Endothelial cell of umbilical vein (primary cell): ENCODE data around the gene PTRHD1. TPM values are rescaled to one million over a fixed set of nuclear protein-coding genes. Genes with fewer than 3 reads are reported as not detected.

Experiments
- BruUV-seq: library from RNA; stranded (reverse); fragments of 400-500 nt; replicated peaks from 2 replicates; lab custom pipeline; 2021; lab: Mats Ljungman, UMichigan
- CTCF ChIA-PET: fragments of 300-600, 350-600 bp; sonication (Branson Sonifier 250); formaldehyde crosslinking; loops from one replicate; lab custom pipeline; 2021; ENCODE audit warnings: antibody characterized with exemption, inconsistent platforms; lab: Charles Lee
- POLR2A ChIA-PET: fragments of 300-600, 350-600 bp; sonication (Branson Sonifier 250); formaldehyde crosslinking; loops from one replicate; lab custom pipeline; 2021; ENCODE audit warnings: antibody characterized with exemption, inconsistent platforms; lab: Charles Lee
- DNase-seq: peaks from one replicate; pipeline ENCODE4 v3.0.0-alpha.2; 2011; ENCODE audit warnings: low read depth, low spot score
- FAIRE-seq: peaks from 2 replicates; lab custom pipeline; 2011; peaks lifted over from hg19 to GRCh38; lab: Jason Lieb, UNC
- H2AFZ ChIP-seq: 2 replicates; pipeline ENCODE4 v1.6.0; 2012; ENCODE audit warnings: low read depth, low read length, control low read depth, inconsistent platforms
- H3K27ac ChIP-seq: 2 replicates; pipeline ENCODE4 v1.5.1; 2011; ENCODE audit warnings: low read depth, mild to moderate bottlenecking, control low read depth, low read length, moderate library complexity; ENCODE audit not compliant: insufficient read depth
- H3K27me3 ChIP-seq, 2 experiments: 2 replicates each; pipeline versions ENCODE4 v1.6.0 to v1.6.1; 2011; ENCODE audit warnings: low read length in 2 of 2, mixed read lengths in 1 of 2; ENCODE audit not compliant: control insufficient read depth in 2 of 2, insufficient read depth in 2 of 2
- H3K36me3 ChIP-seq, 2 experiments: 2 replicates in 1 of 2; 3 replicates in 1 of 2; pipeline ENCODE4 v1.5.1; 2011; ENCODE audit warnings: low read length in 2 of 2, mild to moderate bottlenecking in 1 of 2, moderate library complexity in 1 of 2; ENCODE audit not compliant: control insufficient read depth in 2 of 2, insufficient read depth in 2 of 2; ENCODE audit errors: extremely low read depth in 1 of 2
- H3K4me1 ChIP-seq: 3 replicates; pipeline ENCODE4 v1.5.1; 2011; ENCODE audit warnings: mild to moderate bottlenecking, low read length; ENCODE audit not compliant: control insufficient read depth, insufficient read depth; ENCODE audit errors: extremely low read depth
- H3K4me2 ChIP-seq: 2 replicates; pipeline ENCODE4 v1.6.1; 2011; ENCODE audit warnings: low read length, control low read depth, mixed read lengths; ENCODE audit not compliant: insufficient read depth
- H3K4me3 ChIP-seq, 3 experiments: fragments of 200-600 bp in 1 of 3; sonication (generic), shearing (Covaris generic) in 1 of 3; replicated peaks in 1 of 3; 2 replicates each; pipeline ENCODE4 v1.5.1; 2011 to 2016; ENCODE audit warnings: control low read depth in 3 of 3, low read length in 3 of 3, mild to moderate bottlenecking in 2 of 3, inconsistent platforms in 1 of 3, low read depth in 1 of 3, moderate library complexity in 1 of 3; ENCODE audit not compliant: insufficient read depth in 1 of 3
- H3K79me2 ChIP-seq: 2 replicates; pipeline ENCODE4 v1.6.0; 2012; ENCODE audit warnings: low read length, inconsistent platforms; ENCODE audit not compliant: control insufficient read depth, insufficient read depth
- H3K9ac ChIP-seq: replicated peaks from 2 replicates; pipeline ENCODE3; 2011; ENCODE audit warnings: low read length, control low read depth; ENCODE audit not compliant: insufficient read depth; ENCODE audit errors: extremely low read depth
- H3K9me1 ChIP-seq: replicated peaks from 3 replicates; pipeline ENCODE4 v1.6.0; 2011; ENCODE audit warnings: mild to moderate bottlenecking, low read length; ENCODE audit not compliant: control insufficient read depth, insufficient read depth; ENCODE audit errors: extremely low read depth
- H3K9me3 ChIP-seq: replicated peaks from 2 replicates; pipeline ENCODE4 v1.5.1; 2012; ENCODE audit warnings: low read length, inconsistent platforms; ENCODE audit not compliant: control insufficient read depth, insufficient read depth
- H4K20me1 ChIP-seq: replicated peaks from 2 replicates; pipeline ENCODE3; 2011; ENCODE audit warnings: mild to moderate bottlenecking, low read length; ENCODE audit not compliant: control insufficient read depth, insufficient read depth; ENCODE audit errors: extremely low read depth
- CTCF ChIP-seq, 2 donors: IDR thresholded peaks; 1 replicate in 1 of 2; 2 replicates in 1 of 2; pipeline ENCODE4 v1.5.1; 2011; ENCODE audit warnings: low read length in 2 of 2, mild to moderate bottlenecking in 2 of 2, moderate library complexity in 2 of 2, control low read depth in 1 of 2, inconsistent platforms in 1 of 2, low read depth in 1 of 2; ENCODE audit not compliant: insufficient read depth in 1 of 2; ENCODE audit errors: extremely low read depth in 1 of 2
- EZH2 ChIP-seq: IDR thresholded peaks from 2 replicates; pipeline ENCODE4 v1.6.1; 2012; ENCODE audit warnings: borderline replicate concordance, low read depth, mild to moderate bottlenecking, moderate library complexity, low read length, inconsistent platforms; ENCODE audit not compliant: severe bottlenecking
- MAX ChIP-seq: IDR thresholded peaks from 2 replicates; pipeline ENCODE4 v1.6.1; 2011; ENCODE audit not compliant: insufficient read depth, insufficient read length
- MYC ChIP-seq: IDR thresholded peaks from one replicate; pipeline ENCODE4 v1.6.1; 2011; ENCODE audit warnings: mild to moderate bottlenecking, low read depth, low read length
- POLR2A ChIP-seq: IDR thresholded peaks from 2 replicates; pipeline ENCODE4 v1.6.1; 2012; ENCODE audit warnings: low read depth, mild to moderate bottlenecking, control low read depth, low read length
- POLR2AphosphoS5 ChIP-seq: IDR thresholded peaks from 2 replicates; pipeline ENCODE4 v1.6.1; 2012; ENCODE audit warnings: low read depth, mild to moderate bottlenecking, control low read depth, low read length, moderate library complexity; ENCODE audit not compliant: insufficient read depth
- dilution Hi-C: fragments of 300-500 bp; cut with MboI; formaldehyde crosslinking; loops from one replicate; pipeline ENCODE4 v1.15.0; 2019; ENCODE audit warnings: low sequenced_read_pairs; ENCODE audit not compliant: extremely low pct_ligation_motif_present
- intact Hi-C: fragments of 100-400 bp; cut with micrococcal nuclease; formaldehyde crosslinking; loops from one replicate; pipeline ENCODE4 v1.10.0; 2022
- polyA plus RNA-seq, 4 experiments: library from polyadenylated mRNA; depleted of rRNA in 3 of 4; stranded (reverse) in 3 of 4; unstranded in 1 of 4; fragments of >200 nt; gene quantifications; 2 replicates each; pipeline versions ENCODE4 v1.2.1 to v1.2.3, GENCODE V29; 2011 to 2012; ENCODE audit warnings: missing spikeins in 1 of 4
- total RNA-seq: library from RNA; stranded (reverse); gene quantifications from 2 replicates; pipeline ENCODE4 v1.2.3, GENCODE V29; 2021

The PTRHD1 gene
- total and polyA plus RNA-seq, 2 donors (not counting 3 experiments of a cell fraction or from before 2014, with no cell fraction given) = 41.1 to 68.8 TPM

GRCh38 chr2:24754985-24755705 is 38.0 kb downstream of the PTRHD1 start:
- no peak for FAIRE-seq
- dilution Hi-C loops = no loop called here

More at GRCh38 chr2:24754985-24755705, 38.0 kb downstream of the PTRHD1 start:
- intact Hi-C loops = no loop called here
- Histone ChIP-seq H3K9me1 (no peaks in the 10 kb centered on the region), H2AFZ (no peak overlapping the region), H3K4me1 (no peaks in the 10 kb centered on the region), H3K4me3 (no peak overlapping the region), H3K36me3 (peaks cover 0 to 7% of the 10 kb centered on the region in 2 experiments), H3K27me3 (no peaks in the 10 kb centered on the region), H3K4me2 (no peak overlapping the region), H3K79me2 (no peaks in the 10 kb centered on the region), H3K27ac (no peak overlapping the region), H3K9ac (no peak overlapping the region), H3K9me3 (no peaks in the 10 kb centered on the region), H4K20me1 (no peaks in the 10 kb centered on the region)
- DNase-seq = no peak
- no TSS peak for BruUV-seq
- ChIA-PET POLR2A (no interaction called here), CTCF (no interaction called here)
- TF ChIP-seq POLR2A (no peak), CTCF (IDR thresholded peaks at IDR 0.05; ENCODE audit: extremely low read depth in 1 of 2, insufficient read depth in 1 of 2, low read depth in 1 of 2, low read length in 2 of 2) (no peak), POLR2AphosphoS5 (no peak), MAX (no peak), EZH2 (no peak), MYC (no peak)
